H1 (cell line): ENCODE data around the gene CALM3. TPM values are rescaled to one million over a fixed set of nuclear protein-coding genes. Genes with fewer than 3 reads are reported as not detected.

Source experiments
- CTCF ChIA-PET: fragments of 300-600 bp; sonication (Branson Sonifier 250); formaldehyde crosslinking; loops from one replicate; lab custom pipeline; 2021; ENCODE audit not compliant: partially characterized antibody; lab: Charles Lee
- POLR2A ChIA-PET: fragments of 300-600 bp; sonication (Branson Sonifier 250); formaldehyde crosslinking; loops from one replicate; lab custom pipeline; 2021; ENCODE audit warnings: inconsistent platforms; ENCODE audit not compliant: partially characterized antibody; lab: Charles Lee
- DNase-seq, 2 experiments: peaks; one replicate each; pipeline versions ENCODE4 v3.0.0 to v3.0.0-alpha.2; 2010 to 2022; ENCODE audit warnings: low spot score in 2 of 2, low read depth in 1 of 2, mixed read lengths in 1 of 2
- FAIRE-seq: peaks from 2 replicates; lab custom pipeline; 2011; peaks lifted over from hg19 to GRCh38; lab: Jason Lieb, UNC
- H2AFZ ChIP-seq: 2 replicates; pipeline ENCODE4 v1.8.1; 2012; ENCODE audit warnings: low read length, inconsistent platforms
- H2AK5ac ChIP-seq: 2 replicates; pipeline ENCODE4 v1.6.1; 2013; ENCODE audit warnings: low read depth, low read length
- H2BK120ac ChIP-seq: replicated peaks from 2 replicates; pipeline ENCODE3; 2013; ENCODE audit warnings: low read depth, low read length, inconsistent platforms
- H2BK12ac ChIP-seq: 2 replicates; pipeline ENCODE4 v1.6.1; 2013; ENCODE audit warnings: low read depth, low read length
- H2BK15ac ChIP-seq: 2 replicates; pipeline ENCODE4 v1.6.1; 2013; ENCODE audit warnings: low read length
- H2BK20ac ChIP-seq: 2 replicates; pipeline ENCODE4 v1.6.1; 2013; ENCODE audit warnings: low read length
- H2BK5ac ChIP-seq: 2 replicates; pipeline ENCODE4 v1.6.1; 2013; ENCODE audit warnings: low read depth, low read length
- H3K14ac ChIP-seq: 2 replicates; pipeline ENCODE4 v1.6.1; 2013; ENCODE audit warnings: inconsistent platforms; ENCODE audit not compliant: insufficient read length
- H3K18ac ChIP-seq: 2 replicates; pipeline ENCODE4 v1.6.1; 2013; ENCODE audit warnings: low read length; ENCODE audit errors: extremely low read depth
- H3K23ac ChIP-seq: 2 replicates; pipeline ENCODE4 v1.6.1; 2013; ENCODE audit warnings: inconsistent platforms; ENCODE audit not compliant: insufficient read length
- H3K23me2 ChIP-seq: 2 replicates; pipeline ENCODE4 v1.6.1; 2013; ENCODE audit warnings: low read depth, low read length
- H3K27ac ChIP-seq: 2 replicates; pipeline ENCODE4 v1.6.1; 2011; ENCODE audit warnings: low read depth, low read length, inconsistent platforms
- H3K27me3 ChIP-seq, 4 experiments: replicated peaks in 1 of 4; 1 replicate in 1 of 4; 2 replicates in 3 of 4; pipeline versions ENCODE4 v1.6.1 to v1.8.1; 2011 to 2013; ENCODE audit warnings: low read length in 3 of 4, mild to moderate bottlenecking in 3 of 4, inconsistent platforms in 2 of 4, mixed read lengths in 2 of 4, moderate library complexity in 1 of 4; ENCODE audit not compliant: control insufficient read depth in 3 of 4, insufficient read depth in 3 of 4; ENCODE audit errors: extremely low read depth in 1 of 4
- H3K36me3 ChIP-seq, 4 experiments: 2 replicates each; pipeline versions ENCODE4 v1.6.1 to v1.8.1; 2011 to 2013; ENCODE audit warnings: mild to moderate bottlenecking in 4 of 4, low read length in 3 of 4, moderate library complexity in 2 of 4, control low read depth in 1 of 4, inconsistent platforms in 1 of 4; ENCODE audit not compliant: insufficient read depth in 4 of 4, control insufficient read depth in 2 of 4
- H3K4ac ChIP-seq: replicated peaks from 2 replicates; pipeline ENCODE3; 2013; ENCODE audit warnings: low read length, low read depth, mixed read lengths, inconsistent platforms; ENCODE audit not compliant: insufficient read length
- H3K4me1 ChIP-seq, 4 experiments: replicated peaks in 1 of 4; 1 replicate in 1 of 4; 2 replicates in 3 of 4; pipeline versions ENCODE4 v1.6.1 to v1.8.1; 2011 to 2013; ENCODE audit warnings: low read length in 3 of 4, inconsistent platforms in 2 of 4, mixed read lengths in 1 of 4; ENCODE audit not compliant: insufficient read depth in 4 of 4, control insufficient read depth in 3 of 4
- H3K4me2 ChIP-seq, 2 experiments: 2 replicates each; pipeline versions ENCODE4 v1.6.1 to v1.8.1; 2011 to 2013; ENCODE audit warnings: low read depth in 2 of 2, low read length in 2 of 2, control low read depth in 1 of 2, inconsistent platforms in 1 of 2, mild to moderate bottlenecking in 1 of 2; ENCODE audit not compliant: insufficient read depth in 1 of 2
- H3K4me3 ChIP-seq, 4 experiments: fragments of 200-600, 300-600 bp in 1 of 4; sonication (generic), shearing (Covaris generic), sonication (Bioruptor Twin) in 1 of 4; 2 replicates each; pipeline versions ENCODE4 v1.5.1 to v1.8.1; 2011 to 2016; ENCODE audit warnings: low read length in 4 of 4, low read depth in 3 of 4, control low read depth in 2 of 4, inconsistent platforms in 2 of 4, mild to moderate bottlenecking in 2 of 4, mixed read lengths in 1 of 4, moderate library complexity in 1 of 4; ENCODE audit not compliant: insufficient read depth in 2 of 4; ENCODE audit errors: extremely low read depth in 1 of 4
- H3K56ac ChIP-seq: replicated peaks from 2 replicates; pipeline ENCODE3; 2013; ENCODE audit warnings: low read depth, mild to moderate bottlenecking, mixed read lengths, low read length, inconsistent platforms; ENCODE audit not compliant: insufficient read length
- H3K79me1 ChIP-seq: 2 replicates; pipeline ENCODE4 v1.6.1; 2013; ENCODE audit warnings: low read depth, low read length, control low read depth
- H3K79me2 ChIP-seq, 2 experiments: 2 replicates each; pipeline versions ENCODE4 v1.6.1 to v1.8.1; 2012 to 2013; ENCODE audit warnings: low read length in 2 of 2, mild to moderate bottlenecking in 2 of 2, inconsistent platforms in 1 of 2; ENCODE audit not compliant: insufficient read depth in 2 of 2, control insufficient read depth in 1 of 2
- H3K9ac ChIP-seq, 4 experiments: replicated peaks in 1 of 4; 1 replicate in 1 of 4; 2 replicates in 3 of 4; pipeline versions ENCODE4 v1.6.1 to v1.8.1; 2011 to 2013; ENCODE audit warnings: low read depth in 3 of 4, low read length in 3 of 4, control low read depth in 2 of 4, mild to moderate bottlenecking in 2 of 4, moderate library complexity in 2 of 4, inconsistent platforms in 1 of 4; ENCODE audit errors: extremely low read depth in 1 of 4
- H3K9me3 ChIP-seq, 2 experiments: 2 replicates each; pipeline versions ENCODE4 v1.6.1 to v1.8.1; 2012 to 2013; ENCODE audit warnings: mild to moderate bottlenecking in 2 of 2, moderate library complexity in 2 of 2, control low read depth in 1 of 2, inconsistent platforms in 1 of 2, low read depth in 1 of 2, low read length in 1 of 2, mixed read lengths in 1 of 2; ENCODE audit not compliant: insufficient read depth in 2 of 2
- H4K20me1 ChIP-seq, 2 experiments: replicated peaks in 1 of 2; 2 replicates each; pipeline versions ENCODE3 to v1.8.1; 2011 to 2013; ENCODE audit warnings: inconsistent platforms in 2 of 2, low read length in 2 of 2, mild to moderate bottlenecking in 1 of 2; ENCODE audit not compliant: insufficient read depth in 2 of 2, control insufficient read depth in 1 of 2
- H4K5ac ChIP-seq: 2 replicates; pipeline ENCODE4 v1.6.1; 2013; ENCODE audit warnings: low read length, low read depth, mixed read lengths, inconsistent platforms; ENCODE audit not compliant: insufficient read length
- H4K8ac ChIP-seq: 2 replicates; pipeline ENCODE4 v1.8.0; 2013; ENCODE audit warnings: mild to moderate bottlenecking, moderate library complexity, low read length, inconsistent platforms; ENCODE audit not compliant: insufficient read depth; ENCODE audit errors: extremely low read depth
- H4K91ac ChIP-seq: replicated peaks from 2 replicates; pipeline ENCODE3; 2013; ENCODE audit warnings: low read length, mixed read lengths, inconsistent platforms; ENCODE audit not compliant: insufficient read length
- ASH2L ChIP-seq: fragments of 200-600, 300-600 bp; sonication (generic); IDR thresholded peaks from one replicate; pipeline ENCODE4 v1.7.1; 2017; ENCODE audit warnings: low read length
- EGR1 ChIP-seq: IDR thresholded peaks from 2 replicates; pipeline ENCODE4 v1.6.1; 2011; ENCODE audit warnings: low read depth, low read length, borderline replicate concordance
- NRF1 ChIP-seq: IDR thresholded peaks from 2 replicates; pipeline ENCODE4 v1.6.1; 2011; ENCODE audit warnings: mild to moderate bottlenecking, low read depth, low read length, improper control_type of control experiment
- polyA plus RNA-seq, 7 experiments: library from polyadenylated mRNA; depleted of rRNA in 3 of 7; stranded (reverse) in 5 of 7; unstranded in 2 of 7; fragments of >200 nt in 5 of 7; fragments of 200-250 nt in 2 of 7; gene quantifications; 1 replicate in 5 of 7; 2 replicates in 1 of 7; 4 replicates in 1 of 7; pipeline versions ENCODE4 v1.2.1 to v1.2.3, GENCODE V29; 2011 to 2013; ENCODE audit warnings: missing spikeins in 2 of 7, mixed read lengths in 2 of 7
- total RNA-seq: library from RNA; stranded (reverse); fragmentation: NEBNext Ultra II Directional; extraction: Animal tissue kit (Norgen Biotek cat#: 25700); gene quantifications from 2 replicates; pipeline ENCODE4 v1.2.1, GENCODE V29; 2021

The CALM3 gene
- total and polyA plus RNA-seq, 2 of the 8 experiments (the other 6 are each of a cell fraction or from before 2014, with no cell fraction given), result 315 to 326 TPM

GRCh38 chr19:46564701-46565100 is 36.4 kb upstream of the CALM3 start:
- Histone ChIP-seq H3K36me3 (no peaks in the 10 kb centered on the region), H3K4me3 (no peak overlapping the region), H2BK20ac (no peak overlapping the region), H3K56ac (no peak overlapping the region), H2AK5ac (no peak overlapping the region), H3K23ac (no peak overlapping the region), H2AFZ (no peak overlapping the region), H3K23me2 (no peaks in the 10 kb centered on the region), H3K4ac (no peak overlapping the region), H3K9ac (no peak overlapping the region), H4K91ac (no peak overlapping the region), H4K5ac (no peak overlapping the region), H2BK12ac (no peak overlapping the region), H3K79me2 (no peaks in the 10 kb centered on the region), H2BK120ac (no peak overlapping the region), H3K79me1 (no peaks in the 10 kb centered on the region), H3K27ac (no peak overlapping the region), H3K27me3 (no peaks in the 10 kb centered on the region), H2BK5ac (no peak overlapping the region), H2BK15ac (no peak overlapping the region), H4K20me1 (no peaks in the 10 kb centered on the region), H3K4me1 (no peaks in the 10 kb centered on the region), H3K9me3 (no peaks in the 10 kb centered on the region), H3K4me2 (no peak overlapping the region), H3K18ac (no peak overlapping the region), H3K14ac (no peak overlapping the region), H4K8ac (no peak overlapping the region)
- no peak for DNase-seq
- FAIRE-seq, result no peak
- ChIA-PET CTCF (interaction anchor here (0.9 to 1.5 kb wide), 3 partner anchors 22 to 35 kb away, joined by 3 to 4 read pairs (median 3); no protein-coding TSS in a partner anchor), POLR2A (no interaction called here)
- TF ChIP-seq EGR1 (no peak), NRF1 (no peak), ASH2L (no peak)
